Measurements from ENCODE around the gene SLC19A3.
"Not testable (repeated sequence)": the region's sequence is repeated elsewhere in the genome, so short reads cannot be mapped to it uniquely, and the experiment has no call there.

Gene SLC19A3

GRCh38 chr2:227745594-227745993, 27.8 kb upstream of the SLC19A3 start, which contains the start of gene SCYGR8:
SCYGR8 (plus strand) TSS chr2:227745894; CDS start chr2:227745894, 0 bp downstream.
- TF ChIP-seq CTCF (IDR thresholded peaks at IDR 0.05; ENCODE audit: extremely low read depth, missing control alignments): no peak
- DNase-seq (ENCODE audit: low spot score): no peak

- not testable (repeated sequence) for DNase-seq (ENCODE audit: low spot score)
These were observed 22.9 kb upstream of the SLC19A3 start for GRCh38 chr2:227740705-227741104.

DNA sequence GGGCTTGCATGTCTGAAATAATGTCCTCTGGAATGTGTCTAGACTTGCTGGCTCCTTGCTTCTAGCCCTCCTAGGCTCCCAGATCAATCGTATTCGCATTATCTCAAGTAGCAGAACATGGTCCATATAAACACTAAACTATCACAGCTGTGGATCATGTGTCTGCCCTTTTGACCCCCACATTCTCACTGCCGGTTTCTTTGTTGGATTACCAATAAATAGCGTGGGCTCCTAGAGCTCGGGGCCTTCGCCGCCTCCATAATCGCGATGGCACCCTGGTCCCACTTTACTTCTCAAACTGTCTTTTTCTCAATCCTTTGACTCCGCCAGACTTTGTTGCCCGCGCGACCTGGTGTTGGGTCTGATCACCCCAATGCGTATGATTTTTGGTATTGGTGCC, 21.5 kb upstream of the SLC19A3 start:
- no peak for TF ChIP-seq CTCF (IDR thresholded peaks at IDR 0.05; ENCODE audit: extremely low read depth, missing control alignments)
- no peak for DNase-seq (ENCODE audit: low spot score)

DNA sequence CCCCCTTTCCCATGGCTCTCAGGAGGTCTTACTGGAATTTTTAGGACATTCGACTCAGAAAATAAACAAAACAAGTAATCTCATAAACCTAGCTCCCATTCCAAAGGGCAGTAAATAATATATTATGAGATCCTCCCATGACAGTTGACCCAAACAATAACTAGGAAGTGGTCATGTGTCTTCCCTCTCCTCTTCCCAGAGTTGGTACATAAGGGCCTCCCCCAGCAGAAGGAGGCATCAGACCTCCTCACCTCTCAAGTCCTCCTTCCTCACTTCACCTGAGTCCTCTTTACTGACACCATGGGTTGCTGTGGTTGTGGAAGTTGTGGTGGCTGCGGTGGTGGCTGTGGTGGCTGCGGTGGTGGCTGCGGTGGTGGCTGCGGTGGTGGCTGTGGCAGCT, 10.2 kb upstream of the SLC19A3 start, which contains the start of gene SCYGR7:
Gene SCYGR7 (plus strand): TSS at position 301 of the 400 bp plus-strand sequence. CDS start 0 bp downstream, at position 301.
- no peak for TF ChIP-seq CTCF (IDR thresholded peaks at IDR 0.05; ENCODE audit: extremely low read depth, missing control alignments)
- DNase-seq (ENCODE audit: low spot score): no peak

- TF ChIP-seq CTCF (IDR thresholded peaks at IDR 0.05; ENCODE audit: extremely low read depth, missing control alignments): no peak
- no peak for DNase-seq (ENCODE audit: low spot score)
These were observed 6.7 kb upstream of the SLC19A3 start, which contains the start of gene SCYGR6 for GRCh38 chr2:227724394-227725039. SCYGR6 (minus strand) TSS chr2:227724757; CDS start chr2:227724757, 0 bp downstream.

GRCh38 chr2:227722821-227723220, 5.0 kb upstream of the SLC19A3 start:
- DNase-seq (ENCODE audit: low spot score): not testable (repeated sequence)

- no peak for TF ChIP-seq CTCF (IDR thresholded peaks at IDR 0.05; ENCODE audit: extremely low read depth, missing control alignments)
- no peak for DNase-seq (ENCODE audit: low spot score)
These were observed 2.9 kb upstream of the SLC19A3 start for GRCh38 chr2:227720680-227721079.

- no peak for DNase-seq (ENCODE audit: low spot score)
- TF ChIP-seq CTCF (IDR thresholded peaks at IDR 0.05; ENCODE audit: extremely low read depth, missing control alignments): no peak
These were observed 1.8 kb upstream of the SLC19A3 start for GRCh38 chr2:227719641-227720040.
